H7 (cell line): ENCODE results near the gene LIMS3. TPM values are rescaled to one million over a fixed set of nuclear protein-coding genes. Genes with fewer than 3 reads are reported as not detected.
"Not testable (repeated sequence)": the region's sequence is repeated elsewhere in the genome, so short reads cannot be mapped to it uniquely, and the experiment has no call there.

Experiments
- DNase-seq: peaks from one replicate; pipeline ENCODE4 v3.0.0; 2012
- H3K27me3 ChIP-seq: 2 replicates; pipeline ENCODE4 v1.6.0; 2011; ENCODE audit warnings: mild to moderate bottlenecking, low read length; ENCODE audit not compliant: control insufficient read depth, insufficient read depth
- H3K36me3 ChIP-seq: replicated peaks from 2 replicates; pipeline ENCODE4 v1.5.1; 2011; ENCODE audit warnings: low read length; ENCODE audit not compliant: control insufficient read depth, insufficient read depth
- H3K4me3 ChIP-seq: 2 replicates; pipeline ENCODE4 v1.5.1; 2011; ENCODE audit warnings: low read depth, mild to moderate bottlenecking, control low read depth, low read length, moderate library complexity; ENCODE audit not compliant: insufficient read depth
- total RNA-seq: library from RNA; depleted of rRNA; stranded (reverse); fragments of >200 nt; shearing (Covaris generic); gene quantifications from 2 replicates; pipeline ENCODE4 v1.2.3, GENCODE V29; 2014; rRNA removed

LIMS3 gene, protein sequence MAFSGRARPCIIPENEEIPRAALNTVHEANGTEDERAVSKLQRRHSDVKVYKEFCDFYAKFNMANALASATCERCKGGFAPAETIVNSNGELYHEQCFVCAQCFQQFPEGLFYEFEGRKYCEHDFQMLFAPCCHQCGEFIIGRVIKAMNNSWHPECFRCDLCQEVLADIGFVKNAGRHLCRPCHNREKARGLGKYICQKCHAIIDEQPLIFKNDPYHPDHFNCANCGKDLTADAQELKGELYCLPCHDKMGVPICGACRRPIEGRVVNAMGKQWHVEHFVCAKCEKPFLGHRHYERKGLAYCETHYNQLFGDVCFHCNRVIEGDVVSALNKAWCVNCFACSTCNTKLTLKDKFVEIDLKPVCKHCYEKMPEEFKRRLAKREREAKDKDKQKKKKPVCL
- total RNA-seq, result not detected in 2 replicates

DNA sequence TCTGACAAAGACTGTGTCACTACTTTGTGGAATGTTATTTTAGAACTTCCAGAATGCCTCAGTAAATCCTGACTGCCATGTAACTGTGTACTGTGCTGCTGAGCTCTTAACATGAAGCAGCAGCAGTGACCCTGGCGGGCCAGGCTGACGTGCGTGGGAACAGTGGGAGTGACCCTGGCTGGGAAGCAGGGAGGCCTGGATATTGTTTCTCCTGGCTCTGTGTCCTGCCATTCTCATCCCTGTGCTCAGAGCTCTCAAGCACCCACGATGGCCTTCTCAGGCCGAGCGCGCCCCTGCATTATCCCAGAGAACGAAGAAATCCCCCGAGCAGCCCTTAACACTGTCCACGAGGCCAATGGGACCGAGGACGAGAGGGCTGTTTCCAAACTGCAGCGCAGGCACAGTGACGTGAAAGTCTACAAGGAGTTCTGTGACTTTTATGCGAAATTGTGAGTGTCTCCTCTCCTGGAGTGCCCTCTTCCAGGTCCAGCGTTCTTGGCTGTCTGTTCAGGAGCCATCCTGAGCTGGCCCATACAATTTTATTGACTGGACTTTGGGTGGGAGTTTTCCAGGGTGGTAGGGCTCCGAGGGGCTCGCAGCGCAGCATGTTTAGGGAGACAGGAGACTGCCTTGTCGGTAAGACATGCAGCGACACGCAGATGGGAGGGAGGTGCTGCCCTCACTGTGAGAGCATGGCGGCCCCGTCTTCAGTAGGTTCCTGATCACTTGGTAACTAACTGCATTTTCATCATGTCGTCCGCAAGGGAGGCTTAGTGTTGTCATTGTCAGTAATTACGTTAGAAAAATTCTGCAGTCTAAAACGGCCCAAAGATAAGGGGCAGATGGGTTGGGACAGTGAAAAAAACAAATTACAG is at the start of gene LIMS3:
TSS of gene LIMS3 (plus strand) at position 227 of the 875 bp plus-strand sequence. CDS start at position 268, 41 bp downstream.
- not testable (repeated sequence) for H3K4me3 ChIP-seq, DNase-seq, H3K36me3 ChIP-seq, H3K27me3 ChIP-seq

DNA sequence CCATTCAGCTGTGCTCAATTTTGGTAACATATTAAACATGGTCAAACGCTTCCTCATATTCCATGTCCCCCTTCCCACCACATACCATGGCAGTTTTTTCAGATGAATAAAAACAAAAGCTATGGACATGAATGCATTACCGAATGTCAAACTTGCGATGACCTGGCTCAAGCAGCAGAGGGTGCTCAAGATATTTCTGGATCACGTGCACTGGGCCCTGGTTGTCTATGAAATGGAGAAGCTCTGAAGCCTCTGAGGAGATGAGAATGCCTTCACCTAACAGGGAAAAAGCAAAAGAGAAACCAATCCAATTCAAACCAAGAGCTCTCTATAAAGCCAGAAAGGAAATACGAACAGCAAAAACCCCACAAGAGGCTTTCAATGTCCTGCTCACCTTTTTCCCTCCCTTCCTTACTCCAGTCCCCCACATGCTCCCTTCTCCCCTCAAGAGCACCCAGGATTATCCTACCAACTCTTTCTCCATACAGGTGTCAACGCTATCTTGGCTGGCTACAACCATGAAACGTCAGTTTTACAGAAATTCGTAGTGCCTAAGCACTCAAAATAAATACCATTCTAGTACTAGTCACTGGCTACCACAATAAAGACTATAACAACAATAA is 27.2 kb upstream of the LIMS3 start:
- not testable (repeated sequence) for H3K4me3 ChIP-seq, H3K36me3 ChIP-seq, H3K27me3 ChIP-seq, DNase-seq

DNA sequence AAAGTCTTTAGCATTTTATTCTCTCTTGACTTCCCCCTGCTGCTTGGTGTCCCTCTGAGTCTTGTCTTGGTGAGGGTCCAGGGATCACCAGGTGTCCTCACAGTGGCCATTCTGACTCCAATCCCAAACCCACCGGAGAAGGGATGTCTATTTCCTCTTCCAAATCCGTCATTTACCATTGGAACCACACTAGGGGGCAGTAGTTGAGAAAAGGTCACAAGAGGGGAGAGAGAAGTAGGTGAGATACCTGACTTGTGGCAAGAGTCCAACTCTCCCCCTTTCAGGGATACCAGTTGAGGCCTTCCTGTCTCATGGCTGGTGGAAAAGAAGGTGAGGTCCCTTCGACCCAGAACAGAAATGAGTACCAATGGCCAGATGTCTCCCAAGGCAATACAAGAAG is 21.9 kb upstream of the LIMS3 start:
- not testable (repeated sequence) for H3K4me3 ChIP-seq, DNase-seq, H3K27me3 ChIP-seq, H3K36me3 ChIP-seq

DNA sequence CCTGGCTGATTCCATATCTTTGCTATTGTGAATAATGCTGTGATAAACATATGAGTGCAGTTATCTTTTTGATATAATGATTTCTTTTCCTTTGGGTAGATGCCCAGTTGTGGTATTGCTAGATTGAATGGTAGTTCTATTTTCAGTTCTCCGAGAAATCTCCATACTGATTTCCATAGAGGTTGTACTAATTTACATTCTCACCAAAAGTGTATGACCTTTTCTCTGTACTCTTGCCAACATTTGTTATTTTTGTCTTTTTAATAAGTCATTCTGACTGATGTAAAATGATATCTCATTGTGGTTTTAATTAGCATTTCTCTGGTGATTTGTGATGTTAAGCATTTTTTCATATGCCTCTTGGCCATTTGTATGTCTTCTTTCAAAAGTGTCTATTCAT is 16.4 kb upstream of the LIMS3 start:
- H3K4me3 ChIP-seq, H3K27me3 ChIP-seq, DNase-seq, H3K36me3 ChIP-seq: not testable (repeated sequence)

DNA sequence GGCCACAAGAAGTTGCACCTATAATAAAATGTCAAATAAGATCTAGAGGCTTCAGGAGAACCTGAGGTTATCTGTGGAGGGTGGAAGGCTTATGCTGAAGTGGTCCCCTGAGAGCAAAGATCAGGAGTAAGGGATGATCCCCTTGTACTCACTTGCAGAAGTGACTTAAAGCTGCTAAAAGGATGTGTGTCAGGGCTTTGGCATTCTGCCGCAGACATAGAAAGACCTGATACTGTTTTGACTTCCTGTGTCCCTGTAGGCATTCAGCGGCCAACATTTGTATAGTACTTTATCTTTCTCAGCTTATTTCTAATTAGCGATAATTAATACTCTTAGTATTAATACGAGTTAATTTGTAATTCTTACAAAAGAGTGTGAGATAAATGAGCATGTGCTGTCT is 10.1 kb upstream of the LIMS3 start:
- not testable (repeated sequence) for DNase-seq, H3K4me3 ChIP-seq, H3K36me3 ChIP-seq, H3K27me3 ChIP-seq

DNA sequence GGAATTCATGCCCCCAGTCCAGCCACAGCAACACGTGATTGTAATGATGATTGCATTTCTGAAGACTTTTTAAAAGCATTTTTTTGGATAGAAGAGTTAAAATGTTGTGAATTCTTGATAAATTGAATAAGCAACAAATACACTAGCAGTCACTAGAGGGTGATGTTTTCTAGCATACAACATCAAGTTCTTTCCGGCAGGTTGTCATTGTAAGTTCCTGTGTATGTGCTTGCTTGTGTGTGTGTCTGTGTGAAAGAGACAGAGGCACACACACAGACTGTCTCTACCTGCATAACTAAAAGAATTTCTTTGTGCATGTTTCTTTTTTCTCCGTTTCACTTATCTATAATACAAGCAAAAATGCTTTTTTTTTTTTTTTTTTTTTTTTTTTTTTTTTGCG is 8.6 kb upstream of the LIMS3 start:
- not testable (repeated sequence) for H3K27me3 ChIP-seq, H3K36me3 ChIP-seq, H3K4me3 ChIP-seq, DNase-seq

DNA sequence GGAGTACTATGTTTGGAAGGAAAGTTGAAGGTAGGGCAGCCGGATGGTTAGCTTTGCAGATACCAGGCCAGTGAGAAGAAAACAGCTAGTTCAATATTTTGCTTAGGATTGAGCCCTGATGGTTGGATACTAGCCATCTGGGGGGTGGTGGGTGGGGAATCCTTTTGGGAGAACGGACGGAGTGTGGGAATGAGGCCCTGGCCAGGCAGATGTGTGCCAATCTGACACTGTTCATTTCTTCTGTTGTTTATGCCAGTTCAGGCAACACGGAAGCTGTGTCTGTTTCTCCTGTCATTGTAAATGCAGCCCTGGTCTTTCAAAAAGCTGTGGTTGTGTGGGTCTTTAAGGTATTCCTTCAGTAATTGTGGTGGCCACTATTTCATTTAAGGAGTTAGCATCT is 7.5 kb upstream of the LIMS3 start:
- not testable (repeated sequence) for DNase-seq, H3K27me3 ChIP-seq, H3K4me3 ChIP-seq, H3K36me3 ChIP-seq

DNA sequence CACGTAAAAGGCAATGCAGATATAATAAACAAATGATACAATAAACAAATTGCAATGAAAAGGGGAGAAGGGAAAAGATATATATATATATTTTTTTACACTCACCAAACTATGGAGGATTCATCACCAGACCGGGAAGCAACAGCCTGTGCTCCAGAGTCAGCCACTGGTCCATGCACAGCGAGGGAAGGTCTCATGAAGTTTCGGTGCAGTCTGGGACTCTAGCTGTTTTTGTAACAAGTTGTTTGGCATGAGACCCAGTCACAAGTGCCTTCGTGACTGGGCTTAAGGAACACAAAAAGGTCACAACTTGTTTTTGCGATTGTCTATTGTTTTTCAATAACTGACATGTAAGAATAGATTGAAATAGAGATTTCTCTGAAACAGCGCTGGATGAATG is 4.8 kb upstream of the LIMS3 start:
- H3K36me3 ChIP-seq, H3K4me3 ChIP-seq, DNase-seq, H3K27me3 ChIP-seq: not testable (repeated sequence)

DNA sequence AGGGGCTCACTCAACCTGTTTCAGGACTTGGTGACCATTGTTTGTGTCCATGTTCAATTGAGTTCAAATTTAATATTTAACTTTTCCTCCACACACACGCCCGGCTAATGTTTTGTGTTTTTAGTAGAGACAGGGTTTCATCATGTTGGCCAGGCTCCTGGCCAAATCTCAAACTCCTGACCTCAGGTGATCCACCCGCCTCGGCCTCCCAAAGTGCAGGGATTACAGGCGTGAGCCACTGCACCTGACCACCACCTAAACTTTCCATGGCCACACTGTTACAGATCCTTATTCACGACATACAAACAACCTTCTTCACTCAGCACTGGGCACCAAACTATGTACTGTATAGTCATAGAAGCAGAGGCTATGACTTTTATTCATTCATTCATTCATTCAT is 4.3 kb upstream of the LIMS3 start:
- H3K36me3 ChIP-seq, DNase-seq, H3K27me3 ChIP-seq, H3K4me3 ChIP-seq: not testable (repeated sequence)

DNA sequence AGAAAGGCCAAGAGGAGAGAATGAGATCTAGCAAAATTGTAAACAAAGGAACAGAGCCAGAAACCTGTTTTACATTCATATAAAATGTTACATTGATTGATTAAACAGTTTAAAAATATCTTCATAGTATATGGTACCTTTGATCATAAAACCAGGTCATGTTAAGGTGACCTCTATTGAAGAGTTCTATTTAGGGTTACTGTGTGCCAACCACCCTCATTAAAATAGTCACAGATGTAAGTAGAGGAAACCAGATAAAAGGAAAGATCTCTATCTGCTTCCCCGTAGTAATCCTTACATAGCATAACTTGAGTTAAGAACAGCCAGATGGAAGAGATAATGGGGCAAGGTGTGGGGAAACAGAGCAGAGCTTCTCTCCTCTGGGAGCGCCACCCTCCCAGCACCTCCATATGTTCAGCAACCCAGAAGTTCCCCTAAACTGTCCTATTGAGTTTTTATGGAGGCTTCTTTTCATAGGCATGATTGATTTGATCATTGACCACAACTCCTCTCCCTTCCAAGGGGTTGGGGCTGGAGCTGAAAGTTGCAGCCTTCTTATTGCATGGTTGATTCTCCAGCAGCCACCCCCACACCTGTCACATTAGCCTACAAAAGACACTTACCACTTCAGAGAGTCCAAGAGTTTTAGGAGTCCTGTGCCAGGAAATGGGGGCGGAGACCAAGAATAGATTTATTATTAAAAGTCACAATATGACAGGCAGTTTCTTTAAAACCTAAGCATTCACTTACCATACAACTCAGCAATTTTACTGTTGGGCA is 3.2 kb upstream of the LIMS3 start:
- H3K27me3 ChIP-seq, DNase-seq, H3K36me3 ChIP-seq, H3K4me3 ChIP-seq: not testable (repeated sequence)

DNA sequence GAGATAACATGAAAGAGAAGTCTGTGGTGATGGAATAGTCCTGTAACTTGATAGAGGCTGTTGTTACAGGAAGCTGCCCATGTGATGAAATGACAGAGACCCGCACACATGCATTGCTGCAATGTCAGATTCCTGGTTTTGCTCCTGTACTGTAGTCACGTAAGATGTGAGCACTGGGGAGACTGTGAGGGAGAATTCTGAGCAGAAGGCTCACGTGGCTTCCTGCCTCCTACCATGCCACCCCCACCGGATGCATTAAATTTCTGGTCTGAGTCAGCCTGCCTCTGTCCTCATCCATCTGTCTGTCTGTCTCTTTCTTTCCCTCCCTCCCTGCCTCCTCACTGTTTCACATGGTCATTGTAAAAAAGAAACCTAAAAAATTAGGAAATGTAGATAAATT is 2.3 kb upstream of the LIMS3 start:
- H3K27me3 ChIP-seq, H3K4me3 ChIP-seq, H3K36me3 ChIP-seq, DNase-seq: not testable (repeated sequence)

DNA sequence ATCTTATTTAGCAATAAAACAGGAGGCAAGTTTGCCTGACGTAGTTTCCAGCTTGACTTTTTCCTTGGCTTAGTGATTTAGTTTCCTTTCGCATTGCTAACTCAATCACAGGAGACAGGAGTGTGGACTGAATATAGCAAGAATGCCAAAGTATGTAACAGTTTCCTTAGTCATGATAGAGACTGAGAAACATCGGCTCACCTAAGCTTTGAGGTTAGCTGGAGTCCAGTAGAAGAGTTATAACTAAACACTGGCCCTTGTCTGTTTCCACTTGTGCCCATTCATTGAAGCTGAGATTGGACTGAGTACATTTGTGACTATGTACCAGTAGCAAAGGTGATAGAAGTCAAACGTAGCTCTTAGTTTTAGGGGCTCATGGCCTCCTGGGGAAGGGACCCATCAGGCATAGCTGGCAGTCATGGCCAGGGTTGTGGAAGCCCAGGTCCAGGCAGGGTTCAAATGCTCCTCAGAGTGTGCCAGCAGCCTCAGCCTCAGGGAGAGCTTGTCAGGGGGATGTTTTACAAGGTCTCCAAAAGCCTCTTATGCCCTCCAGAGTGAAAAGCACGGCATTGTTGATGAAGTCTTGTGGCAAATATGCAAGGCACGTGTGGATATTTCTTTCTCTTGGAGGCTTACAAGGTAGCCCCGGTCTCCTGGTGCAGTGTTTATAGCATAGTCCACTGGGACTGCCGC is 573 bp upstream of the LIMS3 start:
- not testable (repeated sequence) for H3K4me3 ChIP-seq, H3K27me3 ChIP-seq, H3K36me3 ChIP-seq, DNase-seq

DNA sequence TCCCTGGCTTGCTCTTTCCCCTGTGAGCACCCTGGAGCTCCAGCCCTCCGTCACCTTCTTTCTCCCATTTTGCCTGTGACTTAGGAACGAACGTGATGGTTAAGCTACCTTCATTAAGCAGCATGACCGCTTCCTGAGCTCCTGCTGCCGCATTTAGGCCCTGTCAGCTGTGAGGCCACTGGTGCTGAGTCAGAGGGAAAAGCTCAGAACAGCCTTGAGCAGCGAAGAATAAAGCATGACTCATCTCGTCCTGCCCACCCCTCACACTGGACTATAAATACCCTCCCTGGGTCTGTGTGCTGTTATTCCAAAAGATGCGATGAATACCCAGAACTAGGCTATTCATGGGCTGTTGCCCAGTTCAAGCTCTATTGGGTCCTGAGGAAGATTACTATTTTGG is 7.3 kb downstream of the LIMS3 start:
- H3K27me3 ChIP-seq, DNase-seq, H3K4me3 ChIP-seq, H3K36me3 ChIP-seq: not testable (repeated sequence)

DNA sequence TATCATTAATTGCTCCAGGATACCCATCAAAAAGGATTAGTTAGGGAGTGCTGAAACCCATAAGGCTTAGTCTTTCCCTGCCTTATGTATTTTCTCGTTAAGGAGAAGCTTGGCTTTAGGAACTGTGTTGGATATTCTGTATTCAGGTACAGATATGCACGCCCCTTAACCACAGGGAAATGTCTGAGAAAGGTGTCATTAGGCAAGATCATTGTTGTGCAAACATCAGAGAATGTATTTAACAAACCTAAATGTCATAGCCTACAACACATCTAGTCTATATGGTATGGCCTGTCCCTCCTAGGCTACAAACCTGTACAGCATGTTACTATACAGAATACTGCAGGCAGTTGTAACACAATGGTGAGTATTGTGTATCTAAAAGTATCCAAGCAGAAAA is 10.1 kb downstream of the LIMS3 start:
- not testable (repeated sequence) for H3K36me3 ChIP-seq, DNase-seq, H3K4me3 ChIP-seq, H3K27me3 ChIP-seq
